ENCODE measurements around the gene ANTKMT. TPM values are rescaled to one million over a fixed set of nuclear protein-coding genes. Genes with fewer than 3 reads are reported as not detected.
"Not testable (repeated sequence)": the region's sequence is repeated elsewhere in the genome, so short reads cannot be mapped to it uniquely, and the experiment has no call there.

ANTKMT gene
- total RNA-seq, 1 experiment from 2014 or later, result 29.8 TPM

- Histone ChIP-seq H3K4me3 (ENCODE audit: insufficient read depth, low read depth, low read length) (no peak overlapping the region), H3K36me3 (replicated peaks; ENCODE audit: control insufficient read depth, insufficient read depth, low read length) (peaks cover 8% of the 10 kb centered on the region), H3K27me3 (ENCODE audit: control insufficient read depth, insufficient read depth, low read length) (peaks cover 9% of the 10 kb centered on the region)
- DNase-seq, result peak; percentile 32
These were observed 11.4 kb downstream of the ANTKMT start for GRCh38 chr16:732332-732731.

GRCh38 chr16:732936-733335 is 12.0 kb downstream of the ANTKMT start:
- DNase-seq, result peak; percentile 78
- peaks cover 8% of the 10 kb centered on the region for H3K36me3 ChIP-seq (replicated peaks; ENCODE audit: control insufficient read depth, insufficient read depth, low read length)
- H3K27me3 ChIP-seq (ENCODE audit: control insufficient read depth, insufficient read depth, low read length), result peaks cover 4% of the 10 kb centered on the region; the same call in 1 of the 2 replicates
- H3K4me3 ChIP-seq (ENCODE audit: insufficient read depth, low read depth, low read length), result no peak overlapping the region

GRCh38 chr16:733382-734207 is 12.6 kb downstream of the ANTKMT start:
- DNase-seq, result peak; percentile 92
- H3K4me3 ChIP-seq (ENCODE audit: insufficient read depth, low read depth, low read length), result no peak overlapping the region
- H3K27me3 ChIP-seq (ENCODE audit: control insufficient read depth, insufficient read depth, low read length), result peaks cover 2% of the 10 kb centered on the region; the same call in 1 of the 2 replicates
- peaks cover 8% of the 10 kb centered on the region for H3K36me3 ChIP-seq (replicated peaks; ENCODE audit: control insufficient read depth, insufficient read depth, low read length)

- Histone ChIP-seq H3K4me3 (ENCODE audit: insufficient read depth, low read depth, low read length) (no peak overlapping the region), H3K36me3 (replicated peaks; ENCODE audit: control insufficient read depth, insufficient read depth, low read length) (peaks cover 8% of the 10 kb centered on the region), H3K27me3 (ENCODE audit: control insufficient read depth, insufficient read depth, low read length) (0 out of 2 replicates have a peak, but pooled peaks cover 2% of the 10 kb centered on the region)
- peak; percentile 48 for DNase-seq
These were observed 13.4 kb downstream of the ANTKMT start for GRCh38 chr16:734208-734980.

- Histone ChIP-seq H3K27me3 (ENCODE audit: control insufficient read depth, insufficient read depth, low read length) (no peaks in the 10 kb centered on the region), H3K4me3 (ENCODE audit: insufficient read depth, low read depth, low read length) (no peak overlapping the region), H3K36me3 (replicated peaks; ENCODE audit: control insufficient read depth, insufficient read depth, low read length) (peaks cover 8% of the 10 kb centered on the region)
- peak; percentile 43 for DNase-seq
These were observed 14.3 kb downstream of the ANTKMT start for GRCh38 chr16:734981-735881.

DNA sequence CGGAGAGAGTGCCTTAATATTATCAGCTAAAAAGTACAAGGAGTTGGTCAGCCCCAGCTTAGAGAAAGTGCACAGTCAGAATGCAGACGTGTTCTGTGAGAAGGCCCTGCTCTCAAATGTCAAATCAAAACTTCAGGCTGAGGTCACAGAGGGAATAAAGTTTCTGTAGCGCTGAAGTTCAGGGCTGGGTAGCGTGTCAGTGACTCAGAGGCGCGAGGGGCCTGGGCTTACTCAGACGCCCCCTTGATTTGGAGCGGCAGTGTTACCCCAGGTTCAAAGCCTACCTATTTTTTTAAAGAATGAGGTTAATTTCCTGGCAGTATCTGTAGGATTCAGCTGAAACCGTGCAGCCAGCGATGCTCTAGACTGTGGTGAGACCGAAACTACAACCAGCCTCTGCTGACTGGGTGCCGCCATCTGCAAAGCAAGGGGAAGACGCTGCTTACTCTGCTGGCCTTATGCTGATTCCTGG is 15.1 kb downstream of the ANTKMT start:
- Histone ChIP-seq H3K4me3 (ENCODE audit: insufficient read depth, low read depth, low read length) (no peak overlapping the region), H3K36me3 (replicated peaks; ENCODE audit: control insufficient read depth, insufficient read depth, low read length) (peaks cover 8% of the 10 kb centered on the region), H3K27me3 (ENCODE audit: control insufficient read depth, insufficient read depth, low read length) (no peaks in the 10 kb centered on the region)
- DNase-seq, result peak; percentile 11

DNA sequence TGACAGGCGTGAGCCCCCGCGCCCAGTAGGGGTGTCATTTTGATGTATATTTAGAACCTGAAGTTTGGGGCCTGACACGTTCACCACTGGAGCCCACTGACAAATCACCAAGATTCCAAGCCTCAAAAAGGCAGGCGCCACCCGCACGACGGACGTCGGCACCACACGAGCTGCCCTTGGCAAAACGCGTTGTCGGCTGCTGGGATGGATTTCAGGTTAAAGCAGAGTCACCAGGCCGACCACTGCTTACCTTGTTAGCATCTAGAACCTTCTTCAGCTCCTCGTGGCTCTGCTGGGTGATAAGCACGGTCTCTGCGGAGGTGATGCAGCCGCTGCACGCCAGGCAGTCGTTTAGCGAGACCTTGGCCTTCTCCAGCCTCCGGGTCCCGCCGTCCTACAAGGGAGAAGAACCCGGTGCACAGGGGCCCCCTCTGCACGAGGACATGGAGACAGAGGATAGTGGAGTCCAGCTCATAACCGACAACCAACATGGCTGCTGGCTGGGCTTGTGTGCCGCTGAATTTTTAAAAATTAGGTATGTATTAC is 16.1 kb downstream of the ANTKMT start:
- Histone ChIP-seq H3K4me3 (ENCODE audit: insufficient read depth, low read depth, low read length) (no peak overlapping the region), H3K36me3 (replicated peaks; ENCODE audit: control insufficient read depth, insufficient read depth, low read length) (peaks cover 7% of the 10 kb centered on the region), H3K27me3 (ENCODE audit: control insufficient read depth, insufficient read depth, low read length) (no peaks in the 10 kb centered on the region)
- no peak for DNase-seq

DNA sequence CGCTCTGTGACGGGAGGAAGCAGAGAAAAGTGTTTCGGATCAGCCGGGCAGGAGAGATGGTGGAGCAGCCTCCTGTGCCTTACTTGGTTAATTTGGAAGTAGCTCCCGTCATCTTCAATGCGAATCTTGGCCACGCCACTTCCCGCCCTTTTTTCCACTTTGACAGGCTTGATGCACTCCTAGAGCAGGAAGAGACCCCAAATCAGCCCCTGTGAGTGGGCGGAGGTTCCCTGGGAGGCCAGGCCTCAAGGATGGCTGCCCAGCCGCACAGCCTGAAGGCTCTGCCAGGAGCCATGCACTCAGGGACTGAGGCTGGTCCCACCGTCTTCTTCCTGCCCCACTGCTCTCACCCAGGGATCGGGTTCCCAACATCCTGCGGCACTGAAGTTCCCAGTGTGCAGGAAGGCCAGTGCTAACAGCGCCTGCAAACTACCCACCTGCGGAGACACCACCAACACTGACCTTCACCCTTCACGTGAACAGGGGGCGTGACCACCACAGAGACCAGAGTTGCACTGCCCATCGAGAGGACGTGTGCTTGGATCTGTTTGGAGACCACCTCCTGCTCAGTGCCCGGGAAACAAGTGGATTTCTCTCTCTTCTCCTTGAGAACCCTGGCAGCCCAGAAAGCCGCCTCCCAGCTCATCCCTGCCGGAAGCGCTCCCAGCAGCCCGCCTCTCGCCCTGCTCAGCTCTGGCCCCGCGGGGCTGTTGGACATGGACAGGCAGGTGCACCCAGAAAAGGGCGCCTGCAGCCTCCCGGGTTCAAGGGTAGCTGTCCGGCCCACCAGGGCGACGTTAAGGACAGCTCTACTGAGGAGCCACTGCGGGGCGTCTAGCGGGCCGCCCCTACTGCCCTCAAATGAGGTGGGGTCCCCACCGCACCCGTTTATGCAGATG is 18.9 kb downstream of the ANTKMT start:
- no peaks in the 10 kb centered on the region for H3K27me3 ChIP-seq (ENCODE audit: control insufficient read depth, insufficient read depth, low read length)
- DNase-seq, result no peak
- peaks cover 3% of the 10 kb centered on the region for H3K36me3 ChIP-seq (replicated peaks; ENCODE audit: control insufficient read depth, insufficient read depth, low read length)
- peak overlapping the region; percentile 81 for H3K4me3 ChIP-seq (ENCODE audit: insufficient read depth, low read depth, low read length)

- H3K27me3 ChIP-seq (ENCODE audit: control insufficient read depth, insufficient read depth, low read length), result no peaks in the 10 kb centered on the region
- H3K36me3 ChIP-seq (replicated peaks; ENCODE audit: control insufficient read depth, insufficient read depth, low read length), result peaks cover 3% of the 10 kb centered on the region
- peak; percentile 87 for DNase-seq
- H3K4me3 ChIP-seq (ENCODE audit: insufficient read depth, low read depth, low read length), result peak overlapping the region; percentile 81
These were observed 19.5 kb downstream of the ANTKMT start for GRCh38 chr16:740459-740763.

GRCh38 chr16:740764-741505 is 20.0 kb downstream of the ANTKMT start, which contains the start of gene CIAO3:
TSS of gene CIAO3 (minus strand) at chr16:740997. CDS start at chr16:740985, 12 bp downstream.
- peak within 1 kb of the TSS; percentile 81 for H3K4me3 ChIP-seq (ENCODE audit: insufficient read depth, low read depth, low read length)
- peaks cover 2% of the 10 kb centered on the region for H3K36me3 ChIP-seq (replicated peaks; ENCODE audit: control insufficient read depth, insufficient read depth, low read length)
- peak; percentile 100 for DNase-seq
- no peaks in the 10 kb centered on the region for H3K27me3 ChIP-seq (ENCODE audit: control insufficient read depth, insufficient read depth, low read length)

- no peak for DNase-seq
- Histone ChIP-seq H3K36me3 (replicated peaks; ENCODE audit: control insufficient read depth, insufficient read depth, low read length) (no peaks in the 10 kb centered on the region; the same call in 1 of the 2 replicates), H3K4me3 (ENCODE audit: insufficient read depth, low read depth, low read length) (no peak overlapping the region), H3K27me3 (ENCODE audit: control insufficient read depth, insufficient read depth, low read length) (no peaks in the 10 kb centered on the region)
These were observed 21.2 kb downstream of the ANTKMT start for GRCh38 chr16:741986-742629.

- H3K4me3 ChIP-seq (ENCODE audit: insufficient read depth, low read depth, low read length); H3K36me3 ChIP-seq (replicated peaks; ENCODE audit: control insufficient read depth, insufficient read depth, low read length); H3K27me3 ChIP-seq (ENCODE audit: control insufficient read depth, insufficient read depth, low read length); DNase-seq: not testable (repeated sequence)
These were observed 21.9 kb downstream of the ANTKMT start for GRCh38 chr16:742894-743293.
